Activated naive CD8-positive, alpha-beta T cell treated with anti-CD3 and anti-CD28 coated beads, Interleukin-2, amount 50 U/mL, for 16 hours (primary cell): Measurements from ENCODE around the gene SCD.
"Not testable (repeated sequence)": the region's sequence is repeated elsewhere in the genome, so short reads cannot be mapped to it uniquely, and the experiment has no call there.

Experiments used
- DNase-seq: peaks from one replicate; pipeline ENCODE4 v3.0.0-alpha.2; 2020; ENCODE audit warnings: low read depth, low spot score

SCD gene

GRCh38 chr10:100346765-100347567, at the start of gene SCD:
Gene SCD, plus strand, starts transcription at chr10:100347233. Its CDS starts 272 bp downstream, at chr10:100347505.
- peak; percentile 46 for DNase-seq

- DNase-seq: no peak
Measured at GRCh38 chr10:100297242-100297641, 49.8 kb upstream of the SCD start.

- DNase-seq: not testable (repeated sequence)
Measured at GRCh38 chr10:100301123-100301522, 45.9 kb upstream of the SCD start.

- DNase-seq: no peak
Measured at GRCh38 chr10:100303724-100304319, 43.2 kb upstream of the SCD start.

- no peak for DNase-seq
Measured at GRCh38 chr10:100304414-100304813, 42.6 kb upstream of the SCD start.

GRCh38 chr10:100306861-100307260, 40.2 kb upstream of the SCD start:
- DNase-seq: no peak

GRCh38 chr10:100307684-100308083, 39.3 kb upstream of the SCD start:
- no peak for DNase-seq

GRCh38 chr10:100311298-100311697, 35.7 kb upstream of the SCD start:
- DNase-seq: no peak

GRCh38 chr10:100315615-100316014, 31.4 kb upstream of the SCD start:
- no peak for DNase-seq

- DNase-seq: no peak
Measured at GRCh38 chr10:100318207-100318606, 28.8 kb upstream of the SCD start.

- no peak for DNase-seq
Measured at GRCh38 chr10:100319707-100320402, 27.2 kb upstream of the SCD start.

- no peak for DNase-seq
Measured at GRCh38 chr10:100325158-100325557, 21.9 kb upstream of the SCD start.

- no peak for DNase-seq
Measured at GRCh38 chr10:100327007-100327717, 19.9 kb upstream of the SCD start.

- DNase-seq: no peak
Measured at GRCh38 chr10:100327718-100328009, 19.4 kb upstream of the SCD start.

GRCh38 chr10:100328198-100328597, 18.8 kb upstream of the SCD start:
- no peak for DNase-seq

GRCh38 chr10:100330079-100330478, 17.0 kb upstream of the SCD start, which contains the start of gene PKD2L1:
Gene PKD2L1, minus strand, starts transcription at chr10:100330228. Its CDS starts 125 bp downstream, at chr10:100330103.
- no peak for DNase-seq

- no peak for DNase-seq
Measured at GRCh38 chr10:100333106-100333505, 13.9 kb upstream of the SCD start.

GRCh38 chr10:100333661-100334440, 13.2 kb upstream of the SCD start:
- no peak for DNase-seq

GRCh38 chr10:100334762-100335161, 12.3 kb upstream of the SCD start:
- DNase-seq: no peak

GRCh38 chr10:100338434-100339036, 8.5 kb upstream of the SCD start:
- peak; percentile 58 for DNase-seq

GRCh38 chr10:100339236-100339635, 7.8 kb upstream of the SCD start:
- DNase-seq: no peak
